Measurements from ENCODE around the gene MADCAM1.

- TF ChIP-seq GATA2 (IDR thresholded peaks at IDR 0.05; ENCODE audit: low read depth, low read length) = no peak
- no peak for TF ChIP-seq GATA3 (IDR thresholded peaks at IDR 0.05; ENCODE audit: low read depth, low read length)
These were observed 42.5 kb downstream of the MADCAM1 start for GRCh38 chr19:538641-539428.
